Activated CD4-positive, alpha-beta T cell treated with anti-CD3 and anti-CD28 coated beads for 36 hours (primary cell): Measurements from ENCODE around the gene FMNL3. TPM values are rescaled to one million over a fixed set of nuclear protein-coding genes. Genes with fewer than 3 reads are reported as not detected.
A peak's percentile ranks its signal among the peaks of the same experiment; 100 is the strongest.

Source experiments
- ATAC-seq: fragments of 200-7000 bp; cut with Tn5 transposase; one replicate; pipeline ENCODE4 v1.10.0; 2021; ENCODE audit warnings: mild to moderate bottlenecking, moderate library complexity
- CTCF ChIA-PET: fragments of 350-600 bp; sonication (Branson Sonifier 250); formaldehyde crosslinking; loops from one replicate; lab custom pipeline; 2021; ENCODE audit warnings: antibody characterized with exemption; lab: Charles Lee
- POLR2A ChIA-PET: fragments of 350-600 bp; sonication (Branson Sonifier 250); formaldehyde crosslinking; loops from one replicate; lab custom pipeline; 2021; ENCODE audit warnings: antibody characterized with exemption, inconsistent platforms; lab: Charles Lee
- DNase-seq: peaks from one replicate; pipeline ENCODE4 v3.0.0-alpha.2; 2020
- H3K27ac Mint-ChIP-seq: one replicate; pipeline ENCODE4 v1.8.0; 2021; ENCODE audit warnings: mixed read lengths
- H3K27me3 Mint-ChIP-seq: one replicate; pipeline ENCODE4 v1.8.0; 2021; ENCODE audit warnings: mixed read lengths
- H3K36me3 Mint-ChIP-seq: one replicate; pipeline ENCODE4 v1.8.0; 2021; ENCODE audit warnings: low read depth, mixed read lengths
- H3K4me1 Mint-ChIP-seq: one replicate; pipeline ENCODE4 v1.8.0; 2021; ENCODE audit warnings: mixed read lengths
- H3K4me3 Mint-ChIP-seq: one replicate; pipeline ENCODE4 v1.8.0; 2021; ENCODE audit warnings: mild to moderate bottlenecking, moderate library complexity, mixed read lengths
- H3K9me3 Mint-ChIP-seq: one replicate; pipeline ENCODE4 v1.8.0; 2021; ENCODE audit warnings: low read depth, mixed read lengths
- intact Hi-C, 2 experiments: fragments of 100-400 bp; cut with DNase I in 1 of 2; cut with micrococcal nuclease in 1 of 2; formaldehyde crosslinking; loops; one replicate each; pipeline versions ENCODE4 v1.14.2 to v1.15.1; 2022 to 2024; cut with DNase I, micrococcal nuclease
- total RNA-seq, 2 experiments: library from RNA; stranded (reverse); gene quantifications; one replicate each; pipeline ENCODE4 v1.2.3, GENCODE V29; 2021

FMNL3 gene
- total RNA-seq, 2 experiments from 2014 or later, result 23.2 to 24.3 TPM

GRCh38 chr12:49652921-49653520 lies 54.2 kb downstream of the FMNL3 start:
- no peak overlapping the region for H3K27ac Mint-ChIP-seq
- H3K27me3 Mint-ChIP-seq, result no peaks in the 10 kb centered on the region
- no peak overlapping the region for H3K4me3 Mint-ChIP-seq
- H3K9me3 Mint-ChIP-seq, result no peaks in the 10 kb centered on the region
- peaks cover 20% of the 10 kb centered on the region for H3K4me1 Mint-ChIP-seq
- ATAC-seq (no peak), DNase-seq (no peak)
- intact Hi-C loops, result no loop called here
- H3K36me3 Mint-ChIP-seq, result peaks cover 15% of the 10 kb centered on the region
- CTCF ChIA-PET, result interaction anchor here (2.5 to 21.5 kb wide), 2 partner anchors 16 to 54 kb away, joined by 8 to 332 read pairs; partner anchors contain the start of gene FMNL3
- POLR2A ChIA-PET, result no interaction called here

- Mint-ChIP-seq H3K9me3 (no peaks in the 10 kb centered on the region), H3K27ac (no peak overlapping the region), H3K4me3 (no peak overlapping the region), H3K4me1 (peaks cover 20% of the 10 kb centered on the region), H3K36me3 (peaks cover 19% of the 10 kb centered on the region), H3K27me3 (no peaks in the 10 kb centered on the region)
- intact Hi-C loops, result no loop called here
- no peak for ATAC-seq
- CTCF ChIA-PET, result interaction anchor here (0.6 to 21.5 kb wide), 5 partner anchors 9 to 57 kb away, joined by 3 to 332 read pairs (median 4); partner anchors contain the start of gene FMNL3
- POLR2A ChIA-PET, result interaction anchor here (0.8 kb wide), 1 partner anchor 53 kb away, joined by 4 read pairs; no protein-coding TSS in a partner anchor
- DNase-seq, result no peak
These were observed 55.4 kb downstream of the FMNL3 start for GRCh38 chr12:49651855-49652254.

- ATAC-seq, result no peak
- POLR2A ChIA-PET, result no interaction called here
- peaks cover 16% of the 10 kb centered on the region for H3K36me3 Mint-ChIP-seq
- DNase-seq, result no peak
- CTCF ChIA-PET, result interaction anchor here (1.2 to 21.5 kb wide), 4 partner anchors 9 to 57 kb away, joined by 3 to 332 read pairs (median 9); partner anchors contain the start of gene FMNL3
- H3K4me1 Mint-ChIP-seq, result peaks cover 13% of the 10 kb centered on the region
- intact Hi-C loops, result no loop called here
- H3K27ac Mint-ChIP-seq, result no peak overlapping the region
- no peaks in the 10 kb centered on the region for H3K9me3 Mint-ChIP-seq
- no peaks in the 10 kb centered on the region for H3K27me3 Mint-ChIP-seq
- H3K4me3 Mint-ChIP-seq, result no peak overlapping the region
These were observed 57.3 kb downstream of the FMNL3 start for GRCh38 chr12:49649892-49650291.

GRCh38 chr12:49649445-49649844 lies 57.8 kb downstream of the FMNL3 start:
- ChIA-PET CTCF (interaction anchor here (1.1 to 21.5 kb wide), 5 partner anchors 10 to 92 kb away, joined by 3 to 332 read pairs (median 3); partner anchors contain the start of genes FMNL3 and TMBIM6), POLR2A (interaction anchor here (1.1 kb wide), 1 partner anchor 92 kb away, joined by 5 read pairs; the partner anchor contains the start of gene TMBIM6)
- Mint-ChIP-seq H3K4me1 (peaks cover 18% of the 10 kb centered on the region), H3K36me3 (peaks cover 19% of the 10 kb centered on the region), H3K9me3 (no peaks in the 10 kb centered on the region), H3K27ac (no peak overlapping the region), H3K4me3 (no peak overlapping the region), H3K27me3 (no peaks in the 10 kb centered on the region)
- intact Hi-C loops, result no loop called here
- no peak for DNase-seq
- ATAC-seq, result no peak

- POLR2A ChIA-PET, result interaction anchor here (0.8 to 1.4 kb wide), 4 partner anchors 56 to 282 kb away, joined by 3 to 5 read pairs (median 4); partner anchors contain the start of gene TMBIM6
- peaks cover 18% of the 10 kb centered on the region for H3K4me1 Mint-ChIP-seq
- ATAC-seq (no peak), DNase-seq (no peak)
- no peaks in the 10 kb centered on the region for H3K9me3 Mint-ChIP-seq
- no peaks in the 10 kb centered on the region for H3K27me3 Mint-ChIP-seq
- CTCF ChIA-PET, result interaction anchor here (0.6 to 21.5 kb wide), 8 partner anchors 10 to 113 kb away, joined by 3 to 332 read pairs (median 4); partner anchors contain the start of genes FMNL3 and TMBIM6
- no peak overlapping the region for H3K27ac Mint-ChIP-seq
- intact Hi-C loops, result no loop called here
- peaks cover 18% of the 10 kb centered on the region for H3K36me3 Mint-ChIP-seq
- H3K4me3 Mint-ChIP-seq, result no peak overlapping the region
These were observed 58.5 kb downstream of the FMNL3 start for GRCh38 chr12:49648712-49649003.

GRCh38 chr12:49647827-49648711 lies 59.1 kb downstream of the FMNL3 start:
- POLR2A ChIA-PET, result interaction anchor here (0.8 to 1.4 kb wide), 4 partner anchors 56 to 281 kb away, joined by 3 to 5 read pairs (median 4); partner anchors contain the start of gene TMBIM6
- Mint-ChIP-seq H3K4me1 (peaks cover 18% of the 10 kb centered on the region), H3K27ac (peak overlapping the region; percentile 48), H3K9me3 (no peaks in the 10 kb centered on the region), H3K4me3 (no peak overlapping the region), H3K27me3 (no peaks in the 10 kb centered on the region), H3K36me3 (peaks cover 19% of the 10 kb centered on the region)
- intact Hi-C loops, result no loop called here
- ATAC-seq (no peak), DNase-seq (no peak)
- CTCF ChIA-PET, result interaction anchor here (0.5 to 21.5 kb wide), 11 partner anchors 10 to 130 kb away, joined by 3 to 332 read pairs (median 3); partner anchors contain the start of genes FMNL3 and TMBIM6

- ATAC-seq, result no peak
- ChIA-PET POLR2A (no interaction called here), CTCF (interaction anchor here (0.5 to 21.5 kb wide), 6 partner anchors 10 to 131 kb away, joined by 3 to 332 read pairs (median 3); partner anchors contain the start of gene FMNL3)
- H3K27ac Mint-ChIP-seq, result no peak overlapping the region
- peaks cover 19% of the 10 kb centered on the region for H3K36me3 Mint-ChIP-seq
- H3K27me3 Mint-ChIP-seq, result no peaks in the 10 kb centered on the region
- intact Hi-C loops, result no loop called here
- no peaks in the 10 kb centered on the region for H3K9me3 Mint-ChIP-seq
- no peak overlapping the region for H3K4me3 Mint-ChIP-seq
- no peak for DNase-seq
- H3K4me1 Mint-ChIP-seq, result peaks cover 18% of the 10 kb centered on the region
These were observed 60.1 kb downstream of the FMNL3 start for GRCh38 chr12:49646871-49647654.

- ATAC-seq (no peak), DNase-seq (no peak)
- intact Hi-C loops, result no loop called here
- no peaks in the 10 kb centered on the region for H3K27me3 Mint-ChIP-seq
- CTCF ChIA-PET, result interaction anchor here (1.5 to 21.5 kb wide), 5 partner anchors 9 to 92 kb away, joined by 3 to 332 read pairs (median 7); partner anchors contain the start of gene FMNL3
- POLR2A ChIA-PET, result no interaction called here
- H3K9me3 Mint-ChIP-seq, result no peaks in the 10 kb centered on the region
- H3K4me3 Mint-ChIP-seq, result no peak overlapping the region
- no peak overlapping the region for H3K27ac Mint-ChIP-seq
- peaks cover 18% of the 10 kb centered on the region for H3K4me1 Mint-ChIP-seq
- H3K36me3 Mint-ChIP-seq, result peaks cover 19% of the 10 kb centered on the region
These were observed 60.8 kb downstream of the FMNL3 start for GRCh38 chr12:49646331-49646830.

GRCh38 chr12:49645146-49646039 lies 61.8 kb downstream of the FMNL3 start:
- Mint-ChIP-seq H3K9me3 (no peaks in the 10 kb centered on the region), H3K4me3 (no peak overlapping the region), H3K27me3 (no peaks in the 10 kb centered on the region), H3K4me1 (peaks cover 18% of the 10 kb centered on the region), H3K27ac (peak overlapping the region; percentile 28), H3K36me3 (peaks cover 19% of the 10 kb centered on the region)
- ATAC-seq (no peak), DNase-seq (no peak)
- ChIA-PET CTCF (interaction anchor here (0.5 to 21.5 kb wide), 25 partner anchors 8 to 194 kb away, joined by 3 to 332 read pairs (median 4); partner anchors contain the start of gene FMNL3), POLR2A (interaction anchor here (0.6 kb wide), 1 partner anchor 402 kb away, joined by 4 read pairs; no protein-coding TSS in a partner anchor)
- intact Hi-C loops, result loop anchor here in 1 of 2 experiments (2.0 kb wide), 1 partner anchor 193 kb away; no protein-coding TSS in a partner anchor
